ENCODE data around the gene ARRDC2.
A peak's percentile ranks its signal among the peaks of the same experiment; 100 is the strongest.
"Not testable (repeated sequence)": the region's sequence is repeated elsewhere in the genome, so short reads cannot be mapped to it uniquely, and the experiment has no call there.

ARRDC2 gene

DNA sequence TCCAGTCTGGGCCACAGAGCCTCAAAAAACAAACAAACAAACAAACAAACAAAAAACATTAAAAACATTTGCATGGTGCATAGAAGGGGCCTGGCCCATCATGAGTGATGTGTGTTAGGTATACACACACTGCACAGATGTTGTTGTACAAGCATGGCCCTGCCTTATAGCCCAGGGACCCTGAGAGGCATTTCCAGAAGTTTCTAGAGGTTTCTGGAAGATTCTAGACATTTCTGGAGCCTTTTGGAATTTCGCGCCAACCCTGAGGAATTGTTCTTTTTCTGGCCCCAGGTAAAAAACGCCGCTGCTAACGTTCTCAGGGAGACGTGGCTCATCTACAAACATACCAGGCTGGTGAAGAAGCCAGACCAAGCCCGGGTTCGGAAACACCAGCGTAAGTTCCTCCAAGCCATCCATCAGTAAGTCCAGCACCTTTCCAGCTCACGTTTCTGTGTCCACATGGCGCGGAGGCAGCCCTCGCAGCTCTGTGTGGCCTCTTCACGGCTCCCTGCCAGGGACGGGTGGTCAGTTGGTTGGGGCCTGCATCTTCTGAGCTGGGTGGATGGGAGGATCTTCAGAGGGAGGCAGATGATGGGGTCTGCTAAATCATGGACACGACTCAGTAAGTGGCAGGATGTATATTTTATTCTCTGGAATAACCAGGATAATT, 18.4 kb upstream of the ARRDC2 start:
- DNase-seq (ENCODE audit: low spot score): no peak

DNA sequence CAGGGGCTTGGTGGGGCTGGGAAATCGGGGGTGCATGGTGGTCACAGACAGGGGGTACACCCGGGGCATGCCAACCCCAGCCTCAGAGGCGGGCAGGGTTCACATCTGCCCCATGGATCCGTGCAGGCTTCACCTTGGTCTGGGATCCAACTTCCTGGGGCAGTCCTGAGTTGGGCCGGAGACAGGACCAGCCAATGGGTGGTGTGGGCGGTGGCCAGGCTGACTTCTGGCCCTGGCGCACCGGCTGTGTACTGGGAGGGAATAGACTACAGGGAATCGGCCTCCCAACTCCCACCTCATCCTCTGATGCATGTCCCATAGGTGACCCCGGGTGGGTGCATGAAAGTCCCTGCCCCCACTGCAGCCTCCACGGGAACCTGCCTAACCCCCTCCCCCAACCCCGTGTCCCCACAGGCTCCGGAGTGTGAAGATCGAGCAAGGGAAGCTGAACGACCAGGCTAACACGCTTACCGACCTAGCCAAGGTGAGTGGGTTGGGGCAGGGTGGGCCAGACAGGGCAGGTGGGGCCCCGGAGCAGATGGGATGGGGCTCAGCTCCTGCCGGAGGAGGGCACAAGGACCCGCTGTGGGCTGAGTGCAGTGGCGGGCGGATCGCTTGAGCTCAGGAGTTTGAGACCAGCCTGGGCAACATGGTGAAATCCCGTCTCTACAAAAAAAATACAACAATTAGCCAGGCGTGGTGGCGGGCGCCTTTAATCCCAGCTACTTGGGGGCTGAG, 14.7 kb upstream of the ARRDC2 start:
- DNase-seq (ENCODE audit: low spot score): no peak

DNA sequence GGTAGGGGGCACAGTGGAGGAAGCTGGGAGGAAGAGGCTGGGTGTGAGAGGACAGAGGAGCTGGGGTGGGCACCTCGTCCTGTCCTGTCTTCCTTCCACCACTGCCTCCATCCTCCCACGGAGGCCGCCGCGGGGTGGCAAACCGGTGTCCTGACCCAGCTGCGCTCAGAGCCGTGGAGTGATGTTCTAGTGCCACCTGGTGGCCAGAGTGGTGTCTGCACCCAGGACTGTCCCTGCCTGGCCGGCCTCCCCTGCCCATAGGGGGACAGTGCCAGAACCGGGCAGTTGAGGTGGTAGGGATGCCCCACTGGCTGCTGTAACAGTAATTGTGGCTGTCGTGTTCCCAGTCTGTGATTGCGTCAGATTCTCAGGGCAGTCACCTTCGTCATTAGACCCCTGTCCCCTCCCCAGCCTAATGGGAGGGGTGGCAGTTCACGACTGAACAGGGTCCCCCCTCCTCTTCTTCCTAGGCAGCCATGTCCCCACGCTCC, 11.1 kb upstream of the ARRDC2 start:
- peak; percentile 72 for DNase-seq (ENCODE audit: low spot score)

DNA sequence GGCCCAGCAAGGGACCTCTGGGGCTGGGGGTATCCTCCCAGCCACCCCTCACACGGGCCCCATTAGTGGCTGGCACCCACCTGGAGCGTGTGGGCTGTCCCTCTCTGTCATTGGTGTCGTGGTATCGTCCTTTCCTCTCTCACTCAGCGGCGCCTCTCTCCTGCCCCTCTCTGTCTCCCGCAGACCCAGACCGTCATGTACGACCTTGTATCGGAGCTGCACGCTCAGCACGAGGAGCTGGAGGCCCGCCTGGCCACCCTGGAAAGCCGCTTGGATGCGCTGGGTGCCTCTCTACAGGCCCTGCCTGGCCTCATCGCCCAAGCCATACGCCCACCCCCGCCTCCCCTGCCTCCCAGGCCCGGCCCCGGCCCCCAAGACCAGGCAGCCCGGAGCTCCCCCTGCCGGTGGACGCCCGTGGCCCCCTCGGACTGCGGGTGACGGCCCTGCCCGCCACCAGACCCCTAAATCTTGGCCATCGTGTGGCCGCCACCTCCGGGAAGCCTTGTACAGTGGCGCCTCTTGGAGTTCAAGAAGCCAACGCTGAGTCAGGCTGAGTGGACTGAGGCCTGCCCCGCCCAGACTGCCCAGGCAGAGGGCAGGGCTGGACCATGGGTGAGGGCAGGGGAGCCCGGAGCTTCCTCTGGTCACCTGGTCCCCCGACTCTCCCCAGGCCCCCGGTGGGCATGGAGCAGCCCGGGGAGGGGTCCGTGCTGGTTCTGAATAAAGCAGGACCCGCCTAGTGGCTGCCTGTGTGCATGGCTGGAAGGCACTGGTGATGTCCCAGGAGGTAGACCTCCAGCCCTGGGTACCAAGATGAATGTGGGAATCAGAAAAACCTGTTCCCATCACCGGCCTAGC, 9.8 kb upstream of the ARRDC2 start:
- DNase-seq (ENCODE audit: low spot score): no peak

DNA sequence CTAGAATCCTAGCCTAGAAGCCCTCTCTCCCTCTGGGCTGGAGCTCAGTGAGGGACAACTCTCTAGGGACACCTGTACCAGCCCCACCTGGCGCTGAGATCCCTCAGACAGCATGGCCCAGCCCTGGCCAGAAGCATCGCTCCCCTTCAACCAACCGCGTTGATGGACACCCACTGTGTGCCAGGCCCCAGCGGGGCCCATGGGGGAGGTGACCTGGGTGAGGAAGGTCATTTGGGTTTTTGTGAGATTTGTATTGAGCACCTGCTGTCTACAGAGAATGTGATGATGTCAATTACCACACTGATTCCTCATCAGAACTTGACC, 9.2 kb upstream of the ARRDC2 start:
- DNase-seq (ENCODE audit: low spot score): no peak

DNA sequence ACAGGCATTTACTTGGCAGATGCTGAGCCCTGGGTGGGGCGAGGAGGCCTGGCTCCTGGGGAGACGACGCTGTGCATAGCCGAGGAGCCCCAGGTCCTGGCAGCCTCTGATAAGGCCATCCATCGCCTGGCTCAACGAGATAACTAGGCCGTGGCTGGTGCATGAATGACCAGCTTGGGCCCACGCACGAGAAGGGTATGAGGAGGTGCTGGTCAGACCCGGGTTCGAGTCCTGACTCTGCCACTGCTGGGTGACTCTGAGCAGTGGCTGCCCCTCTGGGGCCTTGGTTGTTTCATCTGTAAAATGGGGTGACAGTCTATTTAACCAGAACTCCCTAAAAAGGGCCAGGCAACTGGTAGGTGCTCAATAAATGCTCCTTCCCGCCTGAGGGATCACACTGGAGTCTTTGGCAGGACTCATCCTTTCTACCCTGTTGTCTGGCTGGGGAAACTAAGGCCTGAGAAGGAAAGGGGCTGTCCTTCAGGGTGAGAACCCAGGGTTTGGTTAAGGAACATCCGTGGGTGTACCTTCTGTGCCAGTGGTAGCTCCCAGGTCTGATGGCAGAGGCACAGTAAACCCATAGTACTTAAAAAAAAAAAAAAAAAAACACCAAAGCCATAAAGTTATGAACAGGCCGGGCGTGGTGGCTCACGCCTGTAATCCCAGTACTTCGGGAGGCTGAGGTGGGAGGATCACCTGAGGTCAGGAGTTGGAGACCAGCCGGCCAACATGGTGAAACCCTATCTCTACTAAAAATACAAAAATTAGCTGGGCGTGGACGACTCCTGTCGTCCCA, 8.1 kb upstream of the ARRDC2 start:
- no peak for DNase-seq (ENCODE audit: low spot score)

DNA sequence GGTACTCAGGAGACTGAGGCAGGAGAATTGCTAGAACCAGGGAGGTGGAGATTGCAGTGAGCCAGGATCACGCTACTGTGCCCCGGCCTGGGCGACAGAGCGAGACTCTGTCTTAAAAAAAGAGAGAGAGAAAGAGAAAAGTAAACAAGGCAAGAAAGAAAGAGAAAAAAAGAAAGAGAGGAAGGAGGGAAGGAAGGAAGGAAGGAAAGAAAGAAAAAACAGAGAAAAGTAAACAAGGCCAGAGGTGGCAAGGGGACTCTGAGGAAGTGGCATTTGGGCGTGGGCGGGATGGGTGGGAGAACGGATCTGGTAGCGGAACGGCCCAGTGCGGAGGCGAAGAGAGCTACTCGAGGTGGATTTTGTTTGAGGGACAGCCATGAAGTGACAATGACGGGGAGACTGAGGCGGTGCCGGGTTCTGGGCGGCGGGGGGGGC, 7.5 kb upstream of the ARRDC2 start:
- DNase-seq (ENCODE audit: low spot score): no peak

DNA sequence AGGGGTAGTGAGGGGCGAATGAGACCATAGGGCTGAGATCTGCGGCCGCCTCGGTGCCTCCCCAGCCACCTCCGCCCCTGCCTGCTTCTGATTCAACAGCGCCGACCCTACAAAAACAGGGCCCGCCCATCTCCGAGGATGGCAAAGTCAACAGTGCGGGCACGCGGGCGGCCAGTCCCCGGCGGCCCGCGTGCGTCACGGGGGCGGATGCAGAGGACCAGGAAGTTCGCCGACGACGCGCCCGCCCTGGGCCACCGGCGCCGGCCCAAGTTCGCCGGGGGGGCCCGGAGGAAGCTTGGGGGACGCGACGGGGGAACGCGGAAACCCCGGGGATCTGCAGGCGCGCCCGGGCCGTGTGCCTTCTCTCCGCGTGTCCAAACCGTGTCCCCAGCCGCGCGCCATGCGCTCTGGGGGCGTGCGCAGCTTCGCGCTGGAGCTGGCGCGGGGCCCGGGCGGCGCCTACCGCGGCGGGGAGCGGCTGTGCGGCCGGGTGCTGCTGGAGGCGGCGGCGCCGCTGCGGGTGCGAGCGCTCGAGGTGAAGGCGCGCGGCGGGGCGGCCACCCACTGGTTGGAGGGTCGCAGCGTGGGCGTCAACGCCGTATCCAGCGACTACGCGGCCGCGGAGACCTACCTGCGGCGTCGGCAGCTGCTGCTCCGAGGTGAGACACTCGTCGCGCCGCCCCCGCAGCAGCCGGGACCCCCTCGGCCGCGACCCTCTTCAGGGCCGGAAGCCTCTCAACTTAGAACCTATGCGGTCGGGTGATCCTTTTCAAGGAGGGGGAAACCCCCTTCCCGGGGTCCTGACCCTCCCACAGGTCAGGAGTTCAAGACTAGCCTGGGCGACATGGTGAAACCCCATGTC, 6.8 kb upstream of the ARRDC2 start:
- DNase-seq (ENCODE audit: low spot score): peak; percentile 77

DNA sequence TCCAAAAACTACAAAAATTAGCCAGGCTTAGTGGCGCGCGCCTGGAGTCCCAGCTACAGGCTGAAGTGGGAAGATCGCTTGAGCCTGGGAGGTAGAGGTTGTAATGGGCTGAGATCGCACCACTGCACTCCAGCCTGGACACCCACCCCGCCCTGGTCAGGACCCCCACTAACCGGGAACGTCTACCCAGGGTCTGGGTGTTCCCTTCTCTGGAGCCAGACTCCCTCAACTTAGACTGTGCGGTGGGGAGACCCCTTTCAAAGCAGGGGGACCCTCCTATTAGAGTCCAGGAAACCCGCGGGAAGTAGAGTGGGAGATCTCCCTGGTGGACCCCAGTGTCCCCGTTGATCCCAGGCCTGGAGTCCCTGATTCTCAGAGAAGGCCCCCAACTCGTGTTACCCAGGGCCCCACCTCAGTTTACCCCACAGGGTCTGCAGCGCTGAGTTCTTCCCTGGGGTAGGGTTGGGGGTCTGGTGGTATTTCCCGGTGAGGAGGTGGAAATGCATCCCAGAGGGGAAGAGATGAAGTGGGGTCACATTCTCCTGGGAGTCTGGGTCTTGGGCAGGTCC, 6.1 kb upstream of the ARRDC2 start:
- no peak for DNase-seq (ENCODE audit: low spot score)

DNA sequence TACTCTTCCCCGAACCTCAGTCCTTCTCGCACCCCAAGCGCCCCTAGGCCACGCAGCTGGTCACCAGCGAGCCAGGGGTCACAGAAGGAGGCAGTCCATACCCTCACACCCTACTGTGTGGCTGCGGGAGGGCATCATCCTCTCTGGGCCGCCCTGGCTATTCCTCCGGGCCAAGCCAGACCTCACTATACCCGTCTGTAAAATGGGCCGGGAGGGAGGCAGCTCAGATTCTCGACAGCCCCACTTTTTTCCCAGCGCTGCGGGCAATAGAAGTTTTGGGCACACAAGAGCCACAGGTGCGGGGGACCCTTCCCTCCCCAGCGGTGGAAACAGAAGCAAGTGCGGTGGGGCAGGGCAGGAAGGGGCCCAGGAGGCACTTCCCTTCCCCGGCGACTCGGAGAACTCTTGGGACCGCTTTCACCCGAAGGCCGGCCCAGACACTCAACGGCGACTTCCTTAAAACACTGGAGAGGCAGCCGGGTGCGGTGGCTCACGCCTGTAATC, 5.6 kb upstream of the ARRDC2 start:
- DNase-seq (ENCODE audit: low spot score): no peak

DNA sequence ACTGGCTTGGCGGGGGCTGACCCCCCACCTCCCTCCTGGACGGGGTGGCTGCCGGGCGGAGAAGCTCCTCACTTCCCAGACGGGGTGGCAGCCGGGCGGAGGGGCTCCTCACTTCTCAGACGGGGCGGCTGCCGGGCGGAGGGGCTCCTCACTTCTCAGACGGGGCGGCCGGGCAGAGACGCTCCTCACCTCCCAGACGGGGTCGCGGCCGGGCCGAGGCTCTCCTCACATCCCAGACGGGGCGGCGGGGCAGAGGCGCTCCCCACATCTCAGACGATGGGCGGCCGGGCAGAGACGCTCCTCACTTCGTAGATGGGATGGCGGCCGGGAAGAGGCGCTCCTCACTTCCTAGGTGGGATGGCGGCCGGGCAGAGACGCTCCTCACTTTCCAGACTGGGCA, 2.2 kb upstream of the ARRDC2 start:
- not testable (repeated sequence) for DNase-seq (ENCODE audit: low spot score)

DNA sequence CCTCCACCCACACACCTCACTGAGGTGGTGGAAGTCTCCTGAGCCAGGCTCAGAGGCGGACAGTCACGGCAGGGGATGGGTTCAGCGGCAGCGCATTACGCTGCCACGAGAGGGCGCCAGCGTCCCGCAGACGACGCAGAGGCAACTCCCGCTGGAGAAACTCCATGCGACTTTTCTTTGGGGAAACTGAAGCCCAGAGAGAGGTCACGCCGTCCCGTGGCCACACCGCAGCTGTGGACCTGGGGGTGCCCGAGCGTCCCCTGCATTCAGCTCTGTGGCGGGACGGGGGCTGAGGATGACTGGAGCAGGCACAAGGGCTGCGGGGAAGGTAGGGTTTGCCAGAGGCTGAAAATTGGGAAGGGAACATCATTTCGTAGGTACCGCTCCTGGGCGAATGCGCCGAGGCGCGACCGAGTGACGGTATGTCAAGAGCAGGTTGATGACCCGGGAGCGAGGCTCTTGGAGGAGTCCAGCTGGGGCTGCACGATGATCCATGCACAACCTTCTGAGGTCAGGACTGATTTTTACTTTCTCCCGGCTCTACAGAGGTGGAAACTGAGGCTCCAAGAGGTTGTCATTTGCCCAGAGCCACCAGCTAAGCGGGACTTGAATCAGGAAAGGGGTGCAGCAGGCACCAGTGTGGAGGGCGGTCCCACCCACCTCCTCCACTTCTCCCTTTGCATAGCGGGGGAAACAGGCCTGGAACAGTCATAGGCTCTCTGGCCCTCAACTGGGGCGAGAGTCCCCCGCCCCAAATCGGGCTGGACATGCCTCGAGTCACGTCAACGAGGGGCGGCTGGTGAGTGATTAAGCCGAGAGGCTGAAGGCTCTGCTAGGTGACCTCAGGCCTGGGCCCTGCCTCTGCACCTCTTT, 690 bp upstream of the ARRDC2 start:
- peak; percentile 83 for DNase-seq (ENCODE audit: low spot score)

DNA sequence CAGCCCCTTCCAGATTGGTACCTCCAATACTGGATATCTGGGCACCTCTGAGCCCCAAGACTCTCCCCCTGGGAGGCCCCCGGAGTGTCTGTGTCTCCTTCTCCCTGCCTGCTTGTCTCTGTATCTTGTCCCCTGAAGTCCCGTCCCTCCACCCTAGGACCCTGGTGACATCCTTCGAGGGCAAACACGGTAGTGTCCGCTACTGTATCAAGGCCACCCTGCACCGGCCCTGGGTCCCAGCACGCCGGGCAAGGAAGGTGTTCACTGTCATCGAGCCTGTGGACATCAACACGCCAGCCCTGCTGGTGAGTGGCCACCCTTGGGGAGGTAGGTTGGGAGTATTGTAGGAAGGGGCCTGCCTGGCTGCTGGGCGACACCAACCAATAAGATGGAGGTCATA, 844 bp downstream of the ARRDC2 start:
- DNase-seq (ENCODE audit: low spot score): no peak

DNA sequence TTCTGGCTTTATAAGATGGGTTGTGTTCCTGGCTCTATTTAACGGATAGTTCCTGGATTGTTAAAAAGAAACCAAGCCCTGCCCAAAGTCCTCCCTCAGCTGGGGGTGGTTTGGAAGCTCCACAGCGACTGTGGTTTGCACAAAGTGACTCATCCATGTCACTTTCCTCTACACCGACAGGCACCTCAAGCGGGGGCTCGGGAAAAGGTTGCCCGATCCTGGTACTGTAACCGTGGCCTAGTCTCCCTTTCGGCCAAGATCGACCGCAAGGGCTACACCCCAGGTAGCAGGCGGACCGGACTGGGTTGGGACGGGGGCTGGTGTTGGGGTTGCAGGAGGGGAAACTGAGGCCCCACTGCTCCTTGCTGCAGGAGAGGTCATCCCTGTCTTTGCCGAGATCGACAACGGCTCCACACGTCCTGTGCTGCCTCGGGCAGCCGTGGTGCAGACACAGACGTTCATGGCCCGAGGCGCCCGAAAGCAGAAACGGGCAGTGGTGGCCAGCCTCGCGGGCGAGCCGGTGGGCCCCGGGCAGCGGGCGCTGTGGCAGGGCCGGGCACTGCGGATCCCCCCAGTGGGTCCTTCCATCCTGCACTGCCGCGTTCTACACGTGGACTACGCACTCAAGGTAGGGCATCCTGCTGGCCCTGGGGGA, 1.6 kb downstream of the ARRDC2 start:
- DNase-seq (ENCODE audit: low spot score): no peak

DNA sequence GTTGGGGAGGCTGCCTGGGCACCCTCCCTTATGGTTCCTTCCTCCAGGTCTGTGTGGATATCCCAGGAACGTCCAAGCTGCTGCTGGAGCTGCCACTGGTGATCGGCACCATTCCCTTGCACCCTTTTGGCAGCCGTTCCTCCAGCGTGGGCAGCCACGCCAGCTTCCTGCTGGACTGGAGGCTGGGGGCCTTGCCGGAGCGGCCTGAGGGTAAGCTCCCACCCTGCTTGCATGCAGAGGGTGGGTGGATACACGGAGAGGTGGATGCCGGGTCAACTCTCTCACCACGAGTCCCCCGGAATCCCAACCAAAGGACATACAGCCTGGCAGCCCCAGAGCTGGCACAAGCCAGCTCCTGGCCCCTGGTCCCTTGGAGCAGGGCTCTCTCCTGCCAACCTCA, 2.2 kb downstream of the ARRDC2 start:
- no peak for DNase-seq (ENCODE audit: low spot score)

DNA sequence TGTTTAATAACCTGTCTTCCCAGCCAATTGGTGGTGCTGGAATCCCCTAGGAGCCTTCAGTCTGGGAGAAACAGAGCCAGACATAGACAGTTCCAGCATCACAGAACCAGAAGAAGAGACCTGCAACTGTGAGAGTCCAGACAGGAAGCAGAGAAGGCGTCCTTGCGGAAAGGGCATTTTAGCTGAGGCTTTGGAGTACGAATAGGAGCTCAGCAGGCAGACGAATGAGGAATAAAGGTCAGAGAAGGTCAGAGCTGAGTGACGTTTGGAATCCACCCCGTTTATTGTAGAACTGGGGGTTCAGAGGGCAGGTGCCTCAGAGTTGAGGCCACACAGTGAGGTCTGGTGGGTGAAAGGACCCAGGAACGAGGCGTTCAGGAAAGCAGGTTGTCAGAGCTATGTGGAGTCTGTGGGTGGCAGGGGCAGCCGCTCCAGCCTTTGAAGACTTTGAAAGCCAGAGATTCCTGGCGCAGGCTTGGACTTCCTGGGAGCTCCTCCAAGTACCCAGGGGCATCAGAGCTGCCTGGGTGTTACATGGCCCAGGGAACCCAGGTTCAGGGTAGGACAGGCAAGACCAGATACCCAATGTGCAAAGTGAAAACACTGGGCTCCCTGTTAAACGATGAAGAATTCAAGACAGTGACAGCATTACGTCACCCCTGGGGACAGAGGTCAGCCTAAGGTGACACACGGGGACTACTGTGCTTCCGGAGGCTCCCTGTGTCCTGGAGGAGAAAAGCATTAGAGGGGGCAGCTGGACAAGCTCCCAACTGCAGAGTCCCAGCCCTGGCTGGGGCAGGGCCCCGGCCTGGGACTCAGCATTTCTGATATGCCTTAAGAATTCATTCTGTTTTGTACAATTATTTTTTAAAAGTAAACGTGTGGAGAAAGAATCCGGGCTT, 5.5 kb downstream of the ARRDC2 start:
- no peak for DNase-seq (ENCODE audit: low spot score)

DNA sequence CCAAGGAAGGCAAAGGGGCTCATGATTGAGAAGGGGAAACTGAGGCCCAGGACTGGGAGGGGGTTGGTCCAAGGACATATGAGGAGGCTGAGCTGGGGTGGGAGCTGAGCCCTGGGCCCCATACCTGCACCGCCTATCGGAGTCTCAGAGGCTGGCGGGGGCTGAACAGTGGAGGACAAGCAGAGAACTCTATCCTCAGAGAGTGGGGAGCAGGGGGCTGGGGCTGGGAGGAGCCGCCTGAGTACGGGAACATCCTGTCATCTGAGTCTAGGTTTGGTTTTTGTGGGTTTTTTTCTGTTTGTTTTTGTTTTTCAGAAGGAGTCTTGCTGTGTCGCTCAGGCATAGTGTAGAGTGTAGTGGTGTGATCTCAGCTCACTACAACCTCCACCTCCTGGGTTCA, 6.2 kb downstream of the ARRDC2 start:
- no peak for DNase-seq (ENCODE audit: low spot score)

Data from kidney capillary endothelial cell (primary cell).